ENCODE measurements around the gene MGST3. TPM values are rescaled to one million over a fixed set of nuclear protein-coding genes. Genes with fewer than 3 reads are reported as not detected.

The MGST3 gene
- total and polyA plus RNA-seq, 4 donors, result 199 to 277 (median 217) TPM

Other genes with a start within 250 kb of the MGST3 start
- gene RXRG, start 186.1 kb upstream of the MGST3 start, total RNA-seq, result 1 to 10 TPM in 1 of 2 donors, not detected in 1; 2.2 TPM
- gene RXRG, start 186.1 kb upstream of the MGST3 start, polyA plus RNA-seq, result under 1 TPM in 1 of 2 donors, not detected in 1; 0.23 TPM
- gene LRRC52, start 87.2 kb upstream of the MGST3 start, total RNA-seq, result not detected
- not detected for gene LRRC52, start 87.2 kb upstream of the MGST3 start, polyA plus RNA-seq
- 10 to 100 TPM; 36.5 to 54.3 TPM for gene ALDH9A1, start 67.3 kb downstream of the MGST3 start, total RNA-seq
- 10 to 100 TPM; 27.4 to 28.5 TPM for gene ALDH9A1, start 67.3 kb downstream of the MGST3 start, polyA plus RNA-seq
- gene TMCO1, start 137.6 kb downstream of the MGST3 start, total RNA-seq, result 10 to 100 TPM; 56.8 to 61.8 TPM
- 10 to 100 TPM; 60.0 to 65.7 TPM for gene TMCO1, start 137.6 kb downstream of the MGST3 start, polyA plus RNA-seq
- 10 to 100 TPM; 27.2 to 31.1 TPM for gene UCK2, start 196.4 kb downstream of the MGST3 start, total RNA-seq
- gene UCK2, start 196.4 kb downstream of the MGST3 start, polyA plus RNA-seq, result 10 to 100 TPM in 1 of 2 donors, 1 to 10 TPM in 1; 7.2 to 12.6 TPM

All from aorta (tissue), 4 donors.